GM23338 (cell line): ENCODE data around the gene KPNA5. TPM values are rescaled to one million over a fixed set of nuclear protein-coding genes. Genes with fewer than 3 reads are reported as not detected.
A peak's percentile ranks its signal among the peaks of the same experiment; 100 is the strongest.

Experiments used
- ATAC-seq: fragments of 200-7000 bp; cut with Tn5 transposase; 3 replicates; pipeline ENCODE4 v1.9.1; 2020
- DNase-seq: peaks from one replicate; pipeline ENCODE4 v3.0.0-alpha.2; 2015; ENCODE audit warnings: low spot score
- H2AFZ ChIP-seq: fragments of 200-600 bp; sonication (generic); 2 replicates; pipeline ENCODE4 v1.8.0; 2016; ENCODE audit warnings: antibody characterized with exemption, mild to moderate bottlenecking, moderate library complexity
- H3F3A ChIP-seq: fragments of 200-600 bp; sonication (generic); replicated peaks from 2 replicates; pipeline ENCODE4 v1.8.0; 2017; ENCODE audit warnings: antibody characterized with exemption, mixed run types, low read depth
- H3K27ac ChIP-seq: fragments of 200-600 bp; sonication (generic); 2 replicates; pipeline ENCODE4 v1.6.1; 2016; ENCODE audit warnings: low read depth
- H3K27me3 ChIP-seq: fragments of 200-600 bp; sonication (generic); 2 replicates; pipeline ENCODE4 v1.8.0; 2016; ENCODE audit warnings: mild to moderate bottlenecking, mixed run types, moderate library complexity; ENCODE audit not compliant: insufficient read depth
- H3K36me3 ChIP-seq: fragments of 200-600 bp; sonication (generic); 2 replicates; pipeline ENCODE4 v1.8.0; 2016; ENCODE audit warnings: mild to moderate bottlenecking; ENCODE audit not compliant: insufficient read depth
- H3K4me1 ChIP-seq: fragments of 200-600 bp; sonication (generic); 2 replicates; pipeline ENCODE4 v1.8.0; 2016; ENCODE audit warnings: mild to moderate bottlenecking, moderate library complexity; ENCODE audit not compliant: insufficient read depth
- H3K4me2 ChIP-seq: fragments of 200-600 bp; sonication (generic); 2 replicates; pipeline ENCODE4 v1.7.1; 2017; ENCODE audit warnings: mixed run types
- H3K4me3 ChIP-seq: fragments of 200-600 bp; sonication (generic); 2 replicates; pipeline ENCODE4 v1.6.1; 2016; ENCODE audit warnings: mixed run types
- H3K79me2 ChIP-seq: fragments of 200-600 bp; sonication (generic); replicated peaks from 2 replicates; pipeline ENCODE4 v1.8.0; 2017; ENCODE audit warnings: mild to moderate bottlenecking; ENCODE audit not compliant: insufficient read depth
- H3K9me2 ChIP-seq: fragments of 200-600 bp; sonication (generic); 2 replicates; pipeline ENCODE4 v1.8.0; 2017; ENCODE audit not compliant: insufficient read depth
- H4K20me1 ChIP-seq: fragments of 200-600 bp; sonication (generic); replicated peaks from 2 replicates; pipeline ENCODE4 v1.8.0; 2017; ENCODE audit warnings: mild to moderate bottlenecking; ENCODE audit not compliant: insufficient read depth
- H3K27ac Mint-ChIP-seq: 2 replicates; pipeline ENCODE4 v1.8.0; 2020; ENCODE audit warnings: inconsistent platforms, mild to moderate bottlenecking, moderate library complexity, mixed read lengths
- H3K27me3 Mint-ChIP-seq: 3 replicates; pipeline ENCODE4 v1.8.0; 2022; ENCODE audit warnings: low read depth, mild to moderate bottlenecking, moderate library complexity, mixed read lengths, inconsistent platforms; ENCODE audit not compliant: insufficient read depth, poor library complexity
- H3K36me3 Mint-ChIP-seq: 3 replicates; pipeline ENCODE4 v1.8.0; 2021; ENCODE audit warnings: low read depth, mild to moderate bottlenecking, inconsistent platforms, moderate library complexity, mixed read lengths
- H3K4me1 Mint-ChIP-seq: 3 replicates; pipeline ENCODE4 v1.8.0; 2020; ENCODE audit warnings: mild to moderate bottlenecking, inconsistent platforms, mixed read lengths
- H3K4me3 Mint-ChIP-seq: 3 replicates; pipeline ENCODE4 v1.8.0; 2021; ENCODE audit warnings: moderate library complexity, mild to moderate bottlenecking, inconsistent platforms, mixed read lengths
- H3K9me3 Mint-ChIP-seq: 3 replicates; pipeline ENCODE4 v1.8.0; 2020; ENCODE audit warnings: moderate library complexity, mild to moderate bottlenecking, inconsistent platforms, mixed read lengths
- STAT1 ChIP-seq: IDR thresholded peaks from one replicate; pipeline ENCODE4 v1.6.1; 2016; ENCODE audit warnings: antibody characterized with exemption; ENCODE audit not compliant: unreplicated experiment
- ZNF114 ChIP-seq: fragments of 250-450 bp; sonication (Bioruptor Pico); IDR thresholded peaks from 2 replicates; pipeline ENCODE4 v1.5.0; 2020; ENCODE audit warnings: mild to moderate bottlenecking, moderate library complexity
- polyA plus RNA-seq: library from polyadenylated mRNA; unstranded; fragments of >200 nt; fragmentation: Nextera tagmentation; extraction: Ambion mirVana; gene quantifications from 2 replicates; pipeline ENCODE4 v1.2.1, GENCODE V29; 2016
- total RNA-seq: library from RNA; depleted of rRNA; stranded (reverse); fragments of >200 nt; shearing (Covaris generic); gene quantifications from 2 replicates; pipeline ENCODE4 v1.2.3, GENCODE V29; 2014
- TF ChIP-seq, protein P1 (sequence below): IDR thresholded peaks from one replicate; pipeline ENCODE4 v1.6.1; 2018; ENCODE audit warnings: antibody characterized with exemption; ENCODE audit not compliant: unreplicated experiment
- TF ChIP-seq, protein P2 (sequence below): fragments of 250-450 bp; sonication (Bioruptor Pico); IDR thresholded peaks from 2 replicates; pipeline ENCODE4 v1.5.0; 2020; ENCODE audit warnings: mild to moderate bottlenecking, moderate library complexity
- TF ChIP-seq, protein P3 (sequence below), 2 experiments: fragments of 200-600 bp in 1 of 2; sonication (generic) in 1 of 2; conservative IDR thresholded peaks; 2 replicates each; pipeline versions ENCODE4 v1.5.1 to v1.6.1; 2016 to 2017; ENCODE audit warnings: antibody characterized with exemption in 2 of 2, low read depth in 2 of 2, mild to moderate bottlenecking in 2 of 2, moderate library complexity in 1 of 2

Gene KPNA5
- total and polyA plus RNA-seq, 2 experiments from 2014 or later, result 6.9 to 16.3 TPM

- Mint-ChIP-seq H3K36me3 (peaks cover 22% of the 10 kb centered on the region), H3K4me1 (peaks cover 3% of the 10 kb centered on the region), H3K27ac (peak overlapping the region; percentile 54), H3K27me3 (no peaks in the 10 kb centered on the region), H3K4me3 (no peak overlapping the region), H3K9me3 (peaks cover 12% of the 10 kb centered on the region)
- Histone ChIP-seq H4K20me1 (no peaks in the 10 kb centered on the region; the same call in 1 of the 2 replicates), H3K4me3 (no peak overlapping the region), H3K27ac (no peak overlapping the region), H3K79me2 (no peaks in the 10 kb centered on the region), H3K4me1 (no peaks in the 10 kb centered on the region), H3F3A (no peaks in the 10 kb centered on the region), H3K9me2 (no peaks in the 10 kb centered on the region), H3K4me2 (no peak overlapping the region), H2AFZ (no peak overlapping the region), H3K27me3 (no peaks in the 10 kb centered on the region), H3K36me3 (no peaks in the 10 kb centered on the region)
- peak; percentile 85 for ATAC-seq
- TF ChIP-seq STAT1 (no peak), ZNF114 (no peak)
- TF ChIP-seq, protein P1, sequence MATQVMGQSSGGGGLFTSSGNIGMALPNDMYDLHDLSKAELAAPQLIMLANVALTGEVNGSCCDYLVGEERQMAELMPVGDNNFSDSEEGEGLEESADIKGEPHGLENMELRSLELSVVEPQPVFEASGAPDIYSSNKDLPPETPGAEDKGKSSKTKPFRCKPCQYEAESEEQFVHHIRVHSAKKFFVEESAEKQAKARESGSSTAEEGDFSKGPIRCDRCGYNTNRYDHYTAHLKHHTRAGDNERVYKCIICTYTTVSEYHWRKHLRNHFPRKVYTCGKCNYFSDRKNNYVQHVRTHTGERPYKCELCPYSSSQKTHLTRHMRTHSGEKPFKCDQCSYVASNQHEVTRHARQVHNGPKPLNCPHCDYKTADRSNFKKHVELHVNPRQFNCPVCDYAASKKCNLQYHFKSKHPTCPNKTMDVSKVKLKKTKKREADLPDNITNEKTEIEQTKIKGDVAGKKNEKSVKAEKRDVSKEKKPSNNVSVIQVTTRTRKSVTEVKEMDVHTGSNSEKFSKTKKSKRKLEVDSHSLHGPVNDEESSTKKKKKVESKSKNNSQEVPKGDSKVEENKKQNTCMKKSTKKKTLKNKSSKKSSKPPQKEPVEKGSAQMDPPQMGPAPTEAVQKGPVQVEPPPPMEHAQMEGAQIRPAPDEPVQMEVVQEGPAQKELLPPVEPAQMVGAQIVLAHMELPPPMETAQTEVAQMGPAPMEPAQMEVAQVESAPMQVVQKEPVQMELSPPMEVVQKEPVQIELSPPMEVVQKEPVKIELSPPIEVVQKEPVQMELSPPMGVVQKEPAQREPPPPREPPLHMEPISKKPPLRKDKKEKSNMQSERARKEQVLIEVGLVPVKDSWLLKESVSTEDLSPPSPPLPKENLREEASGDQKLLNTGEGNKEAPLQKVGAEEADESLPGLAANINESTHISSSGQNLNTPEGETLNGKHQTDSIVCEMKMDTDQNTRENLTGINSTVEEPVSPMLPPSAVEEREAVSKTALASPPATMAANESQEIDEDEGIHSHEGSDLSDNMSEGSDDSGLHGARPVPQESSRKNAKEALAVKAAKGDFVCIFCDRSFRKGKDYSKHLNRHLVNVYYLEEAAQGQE, result no peak
- TF ChIP-seq, protein P2, sequence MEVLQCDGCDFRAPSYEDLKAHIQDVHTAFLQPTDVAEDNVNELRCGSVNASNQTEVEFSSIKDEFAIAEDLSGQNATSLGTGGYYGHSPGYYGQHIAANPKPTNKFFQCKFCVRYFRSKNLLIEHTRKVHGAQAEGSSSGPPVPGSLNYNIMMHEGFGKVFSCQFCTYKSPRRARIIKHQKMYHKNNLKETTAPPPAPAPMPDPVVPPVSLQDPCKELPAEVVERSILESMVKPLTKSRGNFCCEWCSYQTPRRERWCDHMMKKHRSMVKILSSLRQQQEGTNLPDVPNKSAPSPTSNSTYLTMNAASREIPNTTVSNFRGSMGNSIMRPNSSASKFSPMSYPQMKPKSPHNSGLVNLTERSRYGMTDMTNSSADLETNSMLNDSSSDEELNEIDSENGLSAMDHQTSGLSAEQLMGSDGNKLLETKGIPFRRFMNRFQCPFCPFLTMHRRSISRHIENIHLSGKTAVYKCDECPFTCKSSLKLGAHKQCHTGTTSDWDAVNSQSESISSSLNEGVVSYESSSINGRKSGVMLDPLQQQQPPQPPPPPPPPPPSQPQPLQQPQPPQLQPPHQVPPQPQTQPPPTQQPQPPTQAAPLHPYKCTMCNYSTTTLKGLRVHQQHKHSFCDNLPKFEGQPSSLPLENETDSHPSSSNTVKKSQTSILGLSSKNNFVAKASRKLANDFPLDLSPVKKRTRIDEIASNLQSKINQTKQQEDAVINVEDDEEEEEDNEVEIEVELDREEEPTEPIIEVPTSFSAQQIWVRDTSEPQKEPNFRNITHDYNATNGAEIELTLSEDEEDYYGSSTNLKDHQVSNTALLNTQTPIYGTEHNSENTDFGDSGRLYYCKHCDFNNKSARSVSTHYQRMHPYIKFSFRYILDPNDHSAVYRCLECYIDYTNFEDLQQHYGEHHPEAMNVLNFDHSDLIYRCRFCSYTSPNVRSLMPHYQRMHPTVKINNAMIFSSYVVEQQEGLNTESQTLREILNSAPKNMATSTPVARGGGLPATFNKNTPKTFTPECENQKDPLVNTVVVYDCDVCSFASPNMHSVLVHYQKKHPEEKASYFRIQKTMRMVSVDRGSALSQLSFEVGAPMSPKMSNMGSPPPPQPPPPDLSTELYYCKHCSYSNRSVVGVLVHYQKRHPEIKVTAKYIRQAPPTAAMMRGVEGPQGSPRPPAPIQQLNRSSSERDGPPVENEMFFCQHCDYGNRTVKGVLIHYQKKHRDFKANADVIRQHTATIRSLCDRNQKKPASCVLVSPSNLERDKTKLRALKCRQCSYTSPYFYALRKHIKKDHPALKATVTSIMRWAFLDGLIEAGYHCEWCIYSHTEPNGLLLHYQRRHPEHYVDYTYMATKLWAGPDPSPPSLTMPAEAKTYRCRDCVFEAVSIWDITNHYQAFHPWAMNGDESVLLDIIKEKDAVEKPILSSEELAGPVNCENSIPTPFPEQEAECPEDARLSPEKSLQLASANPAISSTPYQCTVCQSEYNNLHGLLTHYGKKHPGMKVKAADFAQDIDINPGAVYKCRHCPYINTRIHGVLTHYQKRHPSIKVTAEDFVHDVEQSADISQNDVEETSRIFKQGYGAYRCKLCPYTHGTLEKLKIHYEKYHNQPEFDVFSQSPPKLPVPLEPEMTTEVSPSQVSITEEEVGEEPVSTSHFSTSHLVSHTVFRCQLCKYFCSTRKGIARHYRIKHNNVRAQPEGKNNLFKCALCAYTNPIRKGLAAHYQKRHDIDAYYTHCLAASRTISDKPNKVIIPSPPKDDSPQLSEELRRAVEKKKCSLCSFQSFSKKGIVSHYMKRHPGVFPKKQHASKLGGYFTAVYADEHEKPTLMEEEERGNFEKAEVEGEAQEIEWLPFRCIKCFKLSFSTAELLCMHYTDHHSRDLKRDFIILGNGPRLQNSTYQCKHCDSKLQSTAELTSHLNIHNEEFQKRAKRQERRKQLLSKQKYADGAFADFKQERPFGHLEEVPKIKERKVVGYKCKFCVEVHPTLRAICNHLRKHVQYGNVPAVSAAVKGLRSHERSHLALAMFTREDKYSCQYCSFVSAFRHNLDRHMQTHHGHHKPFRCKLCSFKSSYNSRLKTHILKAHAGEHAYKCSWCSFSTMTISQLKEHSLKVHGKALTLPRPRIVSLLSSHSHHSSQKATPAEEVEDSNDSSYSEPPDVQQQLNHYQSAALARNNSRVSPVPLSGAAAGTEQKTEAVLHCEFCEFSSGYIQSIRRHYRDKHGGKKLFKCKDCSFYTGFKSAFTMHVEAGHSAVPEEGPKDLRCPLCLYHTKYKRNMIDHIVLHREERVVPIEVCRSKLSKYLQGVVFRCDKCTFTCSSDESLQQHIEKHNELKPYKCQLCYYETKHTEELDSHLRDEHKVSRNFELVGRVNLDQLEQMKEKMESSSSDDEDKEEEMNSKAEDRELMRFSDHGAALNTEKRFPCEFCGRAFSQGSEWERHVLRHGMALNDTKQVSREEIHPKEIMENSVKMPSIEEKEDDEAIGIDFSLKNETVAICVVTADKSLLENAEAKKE, result peak; percentile 52; the same call in 1 of the 2 replicates
- TF ChIP-seq, protein P3, sequence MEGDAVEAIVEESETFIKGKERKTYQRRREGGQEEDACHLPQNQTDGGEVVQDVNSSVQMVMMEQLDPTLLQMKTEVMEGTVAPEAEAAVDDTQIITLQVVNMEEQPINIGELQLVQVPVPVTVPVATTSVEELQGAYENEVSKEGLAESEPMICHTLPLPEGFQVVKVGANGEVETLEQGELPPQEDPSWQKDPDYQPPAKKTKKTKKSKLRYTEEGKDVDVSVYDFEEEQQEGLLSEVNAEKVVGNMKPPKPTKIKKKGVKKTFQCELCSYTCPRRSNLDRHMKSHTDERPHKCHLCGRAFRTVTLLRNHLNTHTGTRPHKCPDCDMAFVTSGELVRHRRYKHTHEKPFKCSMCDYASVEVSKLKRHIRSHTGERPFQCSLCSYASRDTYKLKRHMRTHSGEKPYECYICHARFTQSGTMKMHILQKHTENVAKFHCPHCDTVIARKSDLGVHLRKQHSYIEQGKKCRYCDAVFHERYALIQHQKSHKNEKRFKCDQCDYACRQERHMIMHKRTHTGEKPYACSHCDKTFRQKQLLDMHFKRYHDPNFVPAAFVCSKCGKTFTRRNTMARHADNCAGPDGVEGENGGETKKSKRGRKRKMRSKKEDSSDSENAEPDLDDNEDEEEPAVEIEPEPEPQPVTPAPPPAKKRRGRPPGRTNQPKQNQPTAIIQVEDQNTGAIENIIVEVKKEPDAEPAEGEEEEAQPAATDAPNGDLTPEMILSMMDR (conservative IDR thresholded peaks at IDR 0.05; ENCODE audit: low read depth in 2 of 2), result peak; percentile 60
- peak; percentile 68 for DNase-seq
These were observed 47.3 kb upstream of the KPNA5 start for GRCh38 chr6:116633685-116634084.
